SU-DHL-6 (cell line): ENCODE measurements around the gene WDR43.

Source experiments
- H2AFZ ChIP-seq: fragments of 200-600 bp; sonication (generic); 2 replicates; pipeline ENCODE4 v1.6.1; 2014; ENCODE audit warnings: low read depth, mild to moderate bottlenecking, moderate library complexity, mixed read lengths, antibody characterized with exemption, low read length; ENCODE audit not compliant: severe bottlenecking
- H3F3A ChIP-seq: fragments of 200-600 bp; shearing (Covaris generic); 2 replicates; pipeline ENCODE4 v1.6.0; 2016; ENCODE audit warnings: antibody characterized with exemption, mild to moderate bottlenecking; ENCODE audit not compliant: insufficient read depth
- H3K27ac ChIP-seq: fragments of 200-600 bp; sonication (generic); 2 replicates; pipeline ENCODE4 v1.5.1; 2016; ENCODE audit warnings: low read depth, mild to moderate bottlenecking, low read length, moderate library complexity, mixed read lengths
- H3K27me3 ChIP-seq: fragments of 200-600 bp; sonication (generic), shearing (Covaris generic); 2 replicates; pipeline ENCODE4 v1.6.0; 2014; ENCODE audit warnings: mild to moderate bottlenecking, low read length
- H3K36me3 ChIP-seq: fragments of 200-600 bp; sonication (generic); 2 replicates; pipeline ENCODE4 v1.6.1; 2014; ENCODE audit warnings: mild to moderate bottlenecking, low read length, mixed read lengths
- H3K4me2 ChIP-seq: fragments of 300-600, 200-600 bp; shearing (Covaris generic), sonication (generic); 2 replicates; pipeline ENCODE4 v1.6.0; 2014; ENCODE audit warnings: low read length, low read depth, mild to moderate bottlenecking; ENCODE audit not compliant: poor library complexity, severe bottlenecking
- H3K4me3 ChIP-seq: fragments of 200-600 bp; sonication (generic); 2 replicates; pipeline ENCODE4 v1.5.1; 2014; ENCODE audit warnings: antibody characterized with exemption, low read length, mild to moderate bottlenecking, mixed read lengths; ENCODE audit not compliant: insufficient read depth, poor library complexity, severe bottlenecking
- H3K79me2 ChIP-seq: fragments of 200-600 bp; sonication (generic); 2 replicates; pipeline ENCODE4 v1.6.1; 2014; ENCODE audit warnings: mild to moderate bottlenecking, low read length, moderate library complexity; ENCODE audit not compliant: insufficient read depth
- H3K9ac ChIP-seq: fragments of 200-600 bp; sonication (generic); 2 replicates; pipeline ENCODE4 v1.7.0; 2014; ENCODE audit warnings: mild to moderate bottlenecking, low read length
- H3K9me2 ChIP-seq: fragments of 200-600 bp; sonication (generic); replicated peaks from 2 replicates; pipeline ENCODE4 v1.6.1; 2014; ENCODE audit warnings: low read length; ENCODE audit not compliant: insufficient read depth
- H3K9me3 ChIP-seq: fragments of 200-600 bp; sonication (generic); 2 replicates; pipeline ENCODE4 v1.6.1; 2014; ENCODE audit warnings: low read length, mixed read lengths; ENCODE audit not compliant: insufficient read depth
- H4K20me1 ChIP-seq: fragments of 200-600 bp; sonication (generic); 2 replicates; pipeline ENCODE4 v1.6.1; 2014; ENCODE audit warnings: low read depth, mild to moderate bottlenecking, antibody characterized with exemption, low read length, moderate library complexity, mixed read lengths
- EZH2phosphoT487 ChIP-seq: fragments of 200-600 bp; sonication (generic), shearing (Covaris generic); conservative IDR thresholded peaks from 2 replicates; pipeline ENCODE4 v1.6.1; 2018; ENCODE audit warnings: mild to moderate bottlenecking, antibody characterized with exemption, low read length, moderate library complexity, mixed read lengths
- TF ChIP-seq, protein P1 (sequence below): fragments of 200-600 bp; sonication (generic); IDR thresholded peaks from one replicate; pipeline ENCODE4 v1.5.1; 2017; ENCODE audit warnings: antibody characterized with exemption, mild to moderate bottlenecking, low read length, moderate library complexity; ENCODE audit not compliant: insufficient read depth, poor library complexity, severe bottlenecking

The WDR43 gene

DNA sequence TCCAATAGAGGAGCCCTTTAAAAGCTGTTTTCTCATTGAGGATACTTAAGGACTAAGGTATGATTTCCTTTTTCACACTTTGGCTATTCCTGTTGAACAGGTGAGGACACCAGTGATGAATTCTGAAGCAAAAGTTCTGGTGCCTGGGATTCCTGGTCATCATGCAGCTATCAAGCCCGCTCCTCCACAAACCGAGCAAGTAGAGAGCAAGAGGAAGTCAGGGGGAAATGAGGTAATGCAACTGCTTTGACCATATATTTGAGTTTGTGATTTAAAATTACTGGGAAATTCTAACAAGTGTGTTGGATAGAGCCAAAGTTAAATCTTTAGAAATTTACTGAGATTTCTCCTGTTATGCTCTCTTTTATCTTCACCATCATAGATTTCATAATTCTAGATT lies 33.0 kb downstream of the WDR43 start:
- peaks cover 42% of the 10 kb centered on the region for H3K79me2 ChIP-seq
- H3K9ac ChIP-seq: no peak overlapping the region
- peaks cover 5% of the 10 kb centered on the region; the same call in 1 of the 2 replicates for H3F3A ChIP-seq
- no peak overlapping the region for H3K4me3 ChIP-seq
- H3K36me3 ChIP-seq: peaks cover 69% of the 10 kb centered on the region
- H3K27ac ChIP-seq: no peak overlapping the region
- no peak overlapping the region for H3K4me2 ChIP-seq
- no peaks in the 10 kb centered on the region for H3K27me3 ChIP-seq
- TF ChIP-seq EZH2phosphoT487: no peak
- TF ChIP-seq, protein P1, sequence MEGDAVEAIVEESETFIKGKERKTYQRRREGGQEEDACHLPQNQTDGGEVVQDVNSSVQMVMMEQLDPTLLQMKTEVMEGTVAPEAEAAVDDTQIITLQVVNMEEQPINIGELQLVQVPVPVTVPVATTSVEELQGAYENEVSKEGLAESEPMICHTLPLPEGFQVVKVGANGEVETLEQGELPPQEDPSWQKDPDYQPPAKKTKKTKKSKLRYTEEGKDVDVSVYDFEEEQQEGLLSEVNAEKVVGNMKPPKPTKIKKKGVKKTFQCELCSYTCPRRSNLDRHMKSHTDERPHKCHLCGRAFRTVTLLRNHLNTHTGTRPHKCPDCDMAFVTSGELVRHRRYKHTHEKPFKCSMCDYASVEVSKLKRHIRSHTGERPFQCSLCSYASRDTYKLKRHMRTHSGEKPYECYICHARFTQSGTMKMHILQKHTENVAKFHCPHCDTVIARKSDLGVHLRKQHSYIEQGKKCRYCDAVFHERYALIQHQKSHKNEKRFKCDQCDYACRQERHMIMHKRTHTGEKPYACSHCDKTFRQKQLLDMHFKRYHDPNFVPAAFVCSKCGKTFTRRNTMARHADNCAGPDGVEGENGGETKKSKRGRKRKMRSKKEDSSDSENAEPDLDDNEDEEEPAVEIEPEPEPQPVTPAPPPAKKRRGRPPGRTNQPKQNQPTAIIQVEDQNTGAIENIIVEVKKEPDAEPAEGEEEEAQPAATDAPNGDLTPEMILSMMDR: no peak
- H4K20me1 ChIP-seq: no peaks in the 10 kb centered on the region; the same call in 1 of the 2 replicates
- H2AFZ ChIP-seq: no peak overlapping the region
- no peaks in the 10 kb centered on the region for H3K9me2 ChIP-seq
- H3K9me3 ChIP-seq: no peaks in the 10 kb centered on the region

DNA sequence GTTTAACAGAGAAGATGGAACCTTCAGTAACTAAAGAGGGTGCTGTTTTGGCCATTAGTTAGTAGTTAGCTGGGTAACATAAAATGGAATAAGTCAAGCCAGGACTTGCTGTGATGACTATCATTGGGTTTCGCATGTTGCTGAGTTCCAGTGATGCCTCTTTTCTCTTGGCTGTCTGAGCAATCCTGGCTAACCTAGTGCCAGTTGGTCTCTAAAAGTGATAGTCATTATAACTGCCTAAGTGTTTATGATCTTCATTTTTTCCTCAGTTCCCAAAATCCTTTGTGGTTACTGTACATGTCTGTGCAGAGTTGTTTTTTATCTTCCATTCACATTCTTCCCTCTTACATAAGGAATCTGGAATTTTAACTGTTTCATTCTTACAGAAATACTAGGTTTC lies 33.4 kb downstream of the WDR43 start:
- TF ChIP-seq EZH2phosphoT487: no peak
- TF ChIP-seq, protein P1: no peak
- Histone ChIP-seq H3K9me2 (no peaks in the 10 kb centered on the region), H3K27me3 (no peaks in the 10 kb centered on the region), H3K79me2 (peaks cover 42% of the 10 kb centered on the region), H3K27ac (no peak overlapping the region), H3K9me3 (no peaks in the 10 kb centered on the region), H4K20me1 (no peaks in the 10 kb centered on the region; the same call in 1 of the 2 replicates), H3K4me3 (no peak overlapping the region), H3K4me2 (no peak overlapping the region), H3K9ac (no peak overlapping the region), H2AFZ (no peak overlapping the region), H3K36me3 (peaks cover 71% of the 10 kb centered on the region), H3F3A (peaks cover 5% of the 10 kb centered on the region; the same call in 1 of the 2 replicates)

DNA sequence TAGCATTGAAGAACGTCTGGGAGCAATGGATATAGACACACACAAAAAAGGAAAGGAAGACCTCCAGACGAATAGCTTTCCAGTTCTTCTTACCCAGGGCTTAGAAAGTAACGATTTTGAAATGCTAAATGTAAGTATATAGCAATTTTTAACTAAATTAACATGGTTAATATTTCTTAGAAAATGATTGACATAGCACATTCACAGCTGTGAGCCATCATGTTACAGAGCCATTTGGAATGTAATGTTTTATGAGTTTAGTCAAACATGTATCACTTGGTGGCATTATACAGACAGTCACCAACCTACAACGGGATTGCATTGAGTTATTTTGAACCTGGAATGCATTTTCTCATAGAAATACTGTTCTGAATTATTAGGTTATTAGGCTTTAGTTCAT lies 35.1 kb downstream of the WDR43 start:
- TF ChIP-seq, protein P1: no peak
- no peak for TF ChIP-seq EZH2phosphoT487
- Histone ChIP-seq H3K4me2 (no peak overlapping the region), H3F3A (peaks cover 5% of the 10 kb centered on the region; the same call in 1 of the 2 replicates), H3K9me2 (no peaks in the 10 kb centered on the region), H3K9me3 (no peaks in the 10 kb centered on the region), H3K4me3 (no peak overlapping the region), H3K9ac (no peak overlapping the region), H4K20me1 (0 out of 2 replicates have a peak, but pooled peaks cover 9% of the 10 kb centered on the region), H3K79me2 (peaks cover 37% of the 10 kb centered on the region), H3K27ac (no peak overlapping the region), H3K27me3 (no peaks in the 10 kb centered on the region), H2AFZ (no peak overlapping the region), H3K36me3 (peaks cover 82% of the 10 kb centered on the region)
